ENCODE data around the gene CNOT3.
"Not testable (repeated sequence)": the region's sequence is repeated elsewhere in the genome, so short reads cannot be mapped to it uniquely, and the experiment has no call there.

CNOT3 gene

DNA sequence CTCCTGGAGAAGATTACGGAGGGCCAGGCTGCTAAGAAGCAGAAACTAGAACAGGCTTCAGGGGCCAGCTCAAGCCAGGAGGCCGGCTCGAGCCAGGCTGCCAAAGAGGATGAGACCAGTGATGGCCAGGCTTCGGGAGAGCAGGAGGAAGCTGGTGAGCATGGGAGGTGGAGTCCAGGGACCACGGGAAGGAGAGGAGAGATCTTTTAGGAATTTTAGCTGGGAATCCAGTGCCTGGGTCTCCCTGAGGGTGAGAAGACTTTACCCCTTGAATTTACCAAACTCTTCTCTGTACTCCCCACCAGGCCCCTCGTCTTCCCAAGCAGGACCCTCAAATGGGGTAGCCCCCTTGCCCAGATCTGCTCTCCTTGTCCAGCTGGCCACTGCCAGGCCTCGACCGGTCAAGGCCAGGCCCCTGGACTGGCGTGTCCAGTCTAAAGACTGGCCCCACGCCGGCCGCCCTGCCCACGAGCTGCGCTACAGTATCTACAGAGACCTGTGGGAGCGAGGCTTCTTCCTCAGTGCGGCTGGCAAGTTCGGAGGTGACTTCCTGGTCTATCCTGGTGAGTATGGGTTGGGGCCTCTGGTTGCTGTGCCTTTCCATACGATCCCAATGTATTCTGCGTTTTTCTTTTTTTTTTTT, 54.4 kb downstream of the CNOT3 start:
- no peak for DNase-seq (ENCODE audit: low read depth)

GRCh38 chr19:54193011-54193410, 55.4 kb downstream of the CNOT3 start:
- no peak for DNase-seq (ENCODE audit: low read depth)

- DNase-seq (ENCODE audit: low read depth): not testable (repeated sequence)
Observed at GRCh38 chr19:54194463-54194862, 56.9 kb downstream of the CNOT3 start.

DNA sequence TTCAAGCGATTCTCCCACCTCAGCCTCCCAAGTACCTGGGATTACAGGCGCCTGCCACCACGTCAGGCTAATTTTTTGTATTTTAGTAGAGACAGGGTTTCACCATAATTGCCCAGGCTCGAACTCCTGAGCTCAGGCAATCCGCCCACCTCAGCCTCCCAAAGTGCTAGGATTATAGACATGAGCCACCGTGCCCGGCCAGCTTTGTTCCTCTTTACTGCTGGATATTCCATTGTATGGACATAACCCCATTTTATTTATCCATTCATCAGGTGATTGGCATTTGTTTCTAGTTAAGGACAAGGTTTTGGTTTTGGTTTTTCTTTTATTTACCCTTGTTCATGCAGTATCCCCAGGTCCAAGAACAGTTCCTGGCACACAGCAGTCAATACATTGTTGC, 59.0 kb downstream of the CNOT3 start:
- DNase-seq (ENCODE audit: low read depth): no peak

DNA sequence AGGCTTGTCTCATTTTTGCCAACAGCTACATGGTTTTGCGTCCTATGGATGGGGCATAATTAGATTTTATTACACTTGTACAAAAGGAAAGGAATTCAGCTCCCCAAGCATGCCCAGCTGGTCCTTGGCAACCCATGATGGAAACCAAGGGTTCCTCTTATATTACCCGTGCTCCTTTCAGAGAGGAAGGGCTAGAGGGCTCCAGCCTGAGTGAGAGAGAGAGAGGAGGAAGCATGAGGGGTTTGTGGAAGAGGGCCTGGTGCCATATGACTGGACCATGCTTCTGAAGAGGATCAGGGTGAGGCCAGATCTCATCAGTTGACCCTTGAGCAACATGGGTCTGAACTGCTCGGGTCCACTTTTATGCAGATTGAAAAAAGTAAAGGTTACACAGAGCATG, 59.6 kb downstream of the CNOT3 start:
- DNase-seq (ENCODE audit: low read depth): no peak

DNA sequence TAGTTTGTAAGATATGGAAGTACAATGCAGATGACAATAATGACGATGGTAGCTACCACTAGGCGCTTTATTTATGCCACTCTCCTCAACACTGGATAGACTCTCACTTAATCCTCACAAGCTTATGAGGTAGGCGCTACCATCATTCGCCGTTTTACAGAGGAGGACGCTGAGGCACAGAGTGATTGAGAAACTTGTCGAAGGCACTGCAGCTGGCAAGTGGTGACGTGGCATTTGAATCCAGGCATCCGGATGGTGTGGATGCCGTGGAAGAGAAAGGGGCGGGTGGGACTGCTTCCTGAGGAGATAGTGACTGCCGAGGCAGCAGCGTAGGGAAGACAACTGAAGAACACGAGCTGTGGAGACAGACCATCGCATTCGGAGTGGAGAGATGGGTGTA, 61.8 kb downstream of the CNOT3 start:
- DNase-seq (ENCODE audit: low read depth): no peak

- no peak for DNase-seq (ENCODE audit: low read depth)
Observed at GRCh38 chr19:54201172-54201701, 63.7 kb downstream of the CNOT3 start.

DNA sequence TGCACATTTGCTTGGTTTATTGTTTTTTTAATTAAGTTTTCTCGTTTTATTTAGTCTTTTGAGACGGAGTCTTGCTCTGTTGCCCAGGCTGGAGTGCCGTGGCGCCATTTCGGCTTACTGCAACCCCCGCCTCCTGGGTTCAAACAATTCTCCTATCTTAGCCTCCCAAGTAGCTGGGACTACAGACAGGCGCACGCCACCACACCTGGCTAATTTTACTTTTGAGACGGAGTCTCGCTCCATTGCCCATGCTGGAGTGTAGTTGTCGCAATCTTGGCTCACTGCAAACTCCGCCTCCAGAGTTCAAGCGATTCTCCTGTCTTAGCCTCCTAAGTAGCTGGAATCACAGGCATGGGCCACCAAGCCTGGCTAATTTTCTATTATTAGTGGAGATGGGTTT, 64.4 kb downstream of the CNOT3 start:
- DNase-seq (ENCODE audit: low read depth): no peak

DNA sequence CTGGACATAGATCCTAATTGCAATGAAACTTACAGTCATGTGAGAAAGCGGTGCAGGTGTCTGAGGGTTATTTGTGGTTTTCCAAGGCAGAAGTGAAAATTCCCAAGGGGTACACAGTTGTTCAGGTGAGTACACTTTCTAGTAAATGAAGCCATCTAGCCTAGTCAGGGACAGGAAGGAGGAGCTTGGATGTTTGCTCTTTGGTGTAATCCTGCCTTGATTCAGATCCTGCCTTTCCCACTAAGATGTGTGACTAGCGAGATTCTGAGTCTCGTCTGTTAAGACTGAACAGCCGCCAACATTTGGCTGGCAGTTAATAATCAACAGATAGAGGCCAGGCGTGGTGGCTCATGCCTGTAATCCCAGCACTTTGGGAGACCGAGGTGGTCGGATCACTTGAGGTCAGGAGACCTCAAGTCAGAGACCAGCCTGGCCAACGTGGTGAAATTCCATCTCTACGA, 65.6 kb downstream of the CNOT3 start:
- no peak for DNase-seq (ENCODE audit: low read depth)

- DNase-seq (ENCODE audit: low read depth): no peak
Observed at GRCh38 chr19:54204767-54205468, 67.4 kb downstream of the CNOT3 start.
